B cell (primary cell): ENCODE measurements around the gene TENM4. TPM values are rescaled to one million over a fixed set of nuclear protein-coding genes. Genes with fewer than 3 reads are reported as not detected.

Experiments
- ATAC-seq: fragments of 200-7000 bp; cut with Tn5 transposase; one replicate; pipeline ENCODE4 v1.10.0; 2021; ENCODE audit warnings: low read depth, mild to moderate bottlenecking, moderate number of reproducible peaks, moderate library complexity
- CTCF ChIA-PET: fragments of 350-600 bp; sonication (Branson Sonifier 250); formaldehyde crosslinking; loops from one replicate; lab custom pipeline; 2021; ENCODE audit warnings: antibody characterized with exemption, inconsistent platforms; lab: Charles Lee
- POLR2A ChIA-PET: fragments of 350-600 bp; sonication (Branson Sonifier 250); formaldehyde crosslinking; loops from one replicate; lab custom pipeline; 2021; ENCODE audit warnings: antibody characterized with exemption; lab: Charles Lee
- DNase-seq: peaks from one replicate; pipeline ENCODE4 v3.0.0; 2013
- H2AFZ ChIP-seq: 2 replicates; pipeline ENCODE4 v1.6.1; 2012; ENCODE audit warnings: mild to moderate bottlenecking, low read depth, low read length; ENCODE audit not compliant: insufficient read depth, poor library complexity, severe bottlenecking
- H3K27ac ChIP-seq, 2 donors: 1 replicate in 1 of 2; 2 replicates in 1 of 2; pipeline ENCODE4 v1.5.1; 2012 to 2013; ENCODE audit warnings: low read length in 2 of 2, mild to moderate bottlenecking in 2 of 2, moderate library complexity in 1 of 2
- H3K27me3 ChIP-seq, 4 experiments: fragments of 200-600 bp in 1 of 4; sonication (generic) in 1 of 4; replicated peaks in 1 of 4; 1 replicate in 2 of 4; 2 replicates in 2 of 4; pipeline versions ENCODE4 v1.6.1 to v1.7.0; 2013 to 2016; ENCODE audit warnings: low read length in 3 of 4, mild to moderate bottlenecking in 2 of 4, mixed read lengths in 1 of 4, moderate library complexity in 1 of 4; ENCODE audit not compliant: insufficient read depth in 4 of 4, control insufficient read depth in 3 of 4; ENCODE audit errors: control extremely low read depth in 1 of 4
- H3K36me3 ChIP-seq, 2 experiments: replicated peaks in 1 of 2; 1 replicate in 1 of 2; 2 replicates in 1 of 2; pipeline versions ENCODE4 v1.6.1 to v1.7.1; 2013; ENCODE audit warnings: low read length in 1 of 2; ENCODE audit not compliant: insufficient read depth in 2 of 2, control insufficient read depth in 1 of 2; ENCODE audit errors: control extremely low read depth in 1 of 2, extremely low read depth in 1 of 2
- H3K4me1 ChIP-seq, 2 donors: fragments of 200-600 bp in 1 of 2; sonication (generic) in 1 of 2; 1 replicate in 1 of 2; 2 replicates in 1 of 2; pipeline versions ENCODE4 v1.5.1 to v1.6.1; 2013 to 2017; ENCODE audit warnings: low read length in 2 of 2; ENCODE audit not compliant: control insufficient read depth in 2 of 2, insufficient read depth in 2 of 2
- H3K4me2 ChIP-seq: replicated peaks from 2 replicates; pipeline ENCODE3; 2012; ENCODE audit warnings: mild to moderate bottlenecking, low read depth, low read length; ENCODE audit not compliant: poor library complexity, severe bottlenecking
- H3K4me3 ChIP-seq, 5 experiments: fragments of 200-600 bp in 1 of 5; sonication (generic) in 1 of 5; 1 replicate in 3 of 5; 2 replicates in 2 of 5; pipeline versions ENCODE4 v1.5.1 to v1.7.0; 2011 to 2016; ENCODE audit warnings: low read length in 4 of 5, mild to moderate bottlenecking in 4 of 5, low read depth in 2 of 5, control low read depth in 1 of 5, moderate library complexity in 1 of 5; ENCODE audit not compliant: insufficient read depth in 1 of 5; ENCODE audit errors: control extremely low read depth in 1 of 5, extremely low read depth in 1 of 5
- H3K79me2 ChIP-seq: fragments of 200-600 bp; sonication (generic); one replicate; pipeline ENCODE4 v1.6.0; 2016; ENCODE audit warnings: low read length; ENCODE audit not compliant: control insufficient read depth, insufficient read depth
- H3K9ac ChIP-seq: fragments of 200-600 bp; sonication (generic); 2 replicates; pipeline ENCODE4 v1.6.1; 2017; ENCODE audit warnings: mild to moderate bottlenecking, low read length, moderate library complexity
- H3K9me3 ChIP-seq, 3 donors: one replicate each; pipeline versions ENCODE4 v1.6.1 to v1.7.1; 2013; ENCODE audit warnings: low read length in 2 of 3; ENCODE audit not compliant: control insufficient read depth in 2 of 3, insufficient read depth in 1 of 3; ENCODE audit errors: control extremely low read depth in 1 of 3
- H4K20me1 ChIP-seq: 2 replicates; pipeline ENCODE4 v1.6.0; 2012; ENCODE audit warnings: mild to moderate bottlenecking, low read length; ENCODE audit not compliant: insufficient read depth, control insufficient read depth, poor library complexity, severe bottlenecking
- H3K27ac Mint-ChIP-seq: one replicate; pipeline ENCODE4 v1.8.0; 2021; ENCODE audit warnings: mixed read lengths
- H3K27me3 Mint-ChIP-seq: one replicate; pipeline ENCODE4 v1.8.0; 2021; ENCODE audit warnings: mixed read lengths
- H3K4me1 Mint-ChIP-seq: one replicate; pipeline ENCODE4 v1.8.0; 2021; ENCODE audit warnings: mixed read lengths
- H3K4me3 Mint-ChIP-seq: one replicate; pipeline ENCODE4 v1.8.0; 2021; ENCODE audit warnings: mixed read lengths
- H3K9me3 Mint-ChIP-seq: one replicate; pipeline ENCODE4 v1.8.0; 2022; ENCODE audit warnings: mixed read lengths; ENCODE audit not compliant: insufficient read depth
- EZH2 ChIP-seq: IDR thresholded peaks from 2 replicates; pipeline ENCODE4 v1.6.1; 2012; ENCODE audit warnings: borderline replicate concordance, low read depth, mild to moderate bottlenecking, moderate library complexity, low read length; ENCODE audit not compliant: insufficient read depth, poor library complexity, severe bottlenecking
- WGBS: methylation state at CpG from one replicate; pipeline ENCODE4 v1.1.5; 2013; ENCODE audit warnings: missing lambda C conversion rate; ENCODE audit not compliant: insufficient coverage; 5-methylcytosine and 5-hydroxymethylcytosine counted together
- intact Hi-C: fragments of 100-400 bp; cut with micrococcal nuclease; formaldehyde crosslinking; loops from one replicate; pipeline ENCODE4 v1.10.0; 2022
- polyA plus RNA-seq: library from polyadenylated mRNA; depleted of rRNA; stranded (reverse); fragments of >200 nt; gene quantifications from 2 replicates; pipeline ENCODE4 v1.2.3, GENCODE V29; 2012
- total RNA-seq, 2 donors: library from RNA; stranded (reverse); fragments of 120-200 nt in 1 of 2; gene quantifications; 1 replicate in 1 of 2; 2 replicates in 1 of 2; pipeline versions ENCODE4 v1.2.3 to v1.2.4, GENCODE V29; 2013 to 2022
- TF ChIP-seq, protein P1 (sequence below): fragments of 200-600 bp; IDR thresholded peaks from one replicate; pipeline ENCODE4 v1.8.0; 2022; ENCODE audit warnings: antibody characterized with exemption, mild to moderate bottlenecking

Gene TENM4
- total and polyA plus RNA-seq, 2 donors (not counting 1 experiment from before 2014, with no cell fraction given) = 0.09 to 5.7 TPM

DNA sequence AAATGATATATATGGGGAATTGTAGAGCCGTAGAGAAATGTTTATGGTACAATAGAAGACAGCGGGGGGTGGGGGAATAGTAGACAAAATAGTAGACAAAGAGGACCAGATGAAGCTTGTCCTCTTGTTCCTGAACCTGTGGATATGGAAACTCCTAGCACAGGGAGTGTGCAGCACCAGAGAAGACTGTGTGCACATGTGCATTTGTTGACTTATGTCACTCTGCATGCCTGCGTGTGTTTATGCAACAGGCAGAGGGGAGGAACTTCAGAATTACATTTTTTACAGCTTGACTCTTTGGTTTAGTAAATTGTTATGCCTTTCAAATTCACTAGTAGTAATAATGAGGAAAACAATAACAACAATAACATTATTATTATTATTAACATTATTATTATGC is 36.0 kb downstream of the TENM4 start:
- Mint-ChIP-seq H3K4me3 (no peak overlapping the region), H3K4me1 (peaks cover 11% of the 10 kb centered on the region), H3K27me3 (peaks cover 7% of the 10 kb centered on the region), H3K9me3 (no peaks in the 10 kb centered on the region), H3K27ac (no peak overlapping the region)
- H3K9me3 ChIP-seq = no peaks in the 10 kb centered on the region
- intact Hi-C loops = no loop called here
- POLR2A ChIA-PET = no interaction called here
- no peak overlapping the region for H3K9ac ChIP-seq
- no peak for TF ChIP-seq EZH2
- TF ChIP-seq, protein P1, sequence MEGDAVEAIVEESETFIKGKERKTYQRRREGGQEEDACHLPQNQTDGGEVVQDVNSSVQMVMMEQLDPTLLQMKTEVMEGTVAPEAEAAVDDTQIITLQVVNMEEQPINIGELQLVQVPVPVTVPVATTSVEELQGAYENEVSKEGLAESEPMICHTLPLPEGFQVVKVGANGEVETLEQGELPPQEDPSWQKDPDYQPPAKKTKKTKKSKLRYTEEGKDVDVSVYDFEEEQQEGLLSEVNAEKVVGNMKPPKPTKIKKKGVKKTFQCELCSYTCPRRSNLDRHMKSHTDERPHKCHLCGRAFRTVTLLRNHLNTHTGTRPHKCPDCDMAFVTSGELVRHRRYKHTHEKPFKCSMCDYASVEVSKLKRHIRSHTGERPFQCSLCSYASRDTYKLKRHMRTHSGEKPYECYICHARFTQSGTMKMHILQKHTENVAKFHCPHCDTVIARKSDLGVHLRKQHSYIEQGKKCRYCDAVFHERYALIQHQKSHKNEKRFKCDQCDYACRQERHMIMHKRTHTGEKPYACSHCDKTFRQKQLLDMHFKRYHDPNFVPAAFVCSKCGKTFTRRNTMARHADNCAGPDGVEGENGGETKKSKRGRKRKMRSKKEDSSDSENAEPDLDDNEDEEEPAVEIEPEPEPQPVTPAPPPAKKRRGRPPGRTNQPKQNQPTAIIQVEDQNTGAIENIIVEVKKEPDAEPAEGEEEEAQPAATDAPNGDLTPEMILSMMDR = no peak
- no peak overlapping the region for H3K4me3 ChIP-seq
- no peak overlapping the region for H3K4me2 ChIP-seq
- CTCF ChIA-PET = interaction anchor here (1.2 to 1.6 kb wide), 3 partner anchors 34 to 88 kb away, joined by 3 to 4 read pairs (median 3); partner anchors contain the start of gene TENM4
- H3K27ac ChIP-seq = no peak overlapping the region
- no peak for ATAC-seq
- peaks cover 11 to 12% of the 10 kb centered on the region in 2 donors for H3K4me1 ChIP-seq
- H3K36me3 ChIP-seq = no peaks in the 10 kb centered on the region
- DNase-seq = no peak
- H3K79me2 ChIP-seq = no peaks in the 10 kb centered on the region
- H3K27me3 ChIP-seq = peaks cover 0 to 6% (median 0%) of the 10 kb centered on the region in 4 experiments
- H4K20me1 ChIP-seq = no peaks in the 10 kb centered on the region
- H2AFZ ChIP-seq = no peak overlapping the region
- 70% methylated on average over 2 of the region's 3 CpGs for WGBS

DNA sequence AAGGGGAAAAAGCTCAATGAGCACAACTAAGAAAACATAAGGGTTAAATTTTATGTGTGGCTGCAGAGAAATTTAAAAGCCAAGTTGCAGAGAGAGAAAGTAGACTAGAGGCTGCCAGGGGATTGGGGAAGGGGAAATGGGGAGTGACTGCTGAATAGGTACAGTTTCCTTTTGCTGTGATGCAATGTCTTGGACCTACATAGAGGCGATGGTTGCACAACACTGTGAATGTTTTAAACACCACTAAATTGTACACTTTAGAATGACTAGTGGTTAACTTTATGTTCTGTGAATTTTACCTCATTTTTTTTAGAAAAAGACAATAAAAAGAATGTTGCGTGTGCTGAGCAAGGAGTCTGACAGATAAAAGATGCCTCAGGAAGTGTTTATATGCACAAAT is 36.5 kb downstream of the TENM4 start:
- Histone ChIP-seq H3K9me3 (no peaks in the 10 kb centered on the region), H3K4me3 (no peak overlapping the region), H3K79me2 (no peaks in the 10 kb centered on the region), H3K9ac (no peak overlapping the region), H3K27me3 (peaks cover 0 to 6% (median 0%) of the 10 kb centered on the region in 4 experiments), H4K20me1 (no peaks in the 10 kb centered on the region), H3K27ac (no peak overlapping the region), H3K4me1 (peaks cover 11 to 12% of the 10 kb centered on the region in 2 donors), H2AFZ (no peak overlapping the region), H3K36me3 (no peaks in the 10 kb centered on the region), H3K4me2 (no peak overlapping the region)
- intact Hi-C loops = no loop called here
- ATAC-seq (no peak), DNase-seq (no peak)
- Mint-ChIP-seq H3K9me3 (no peaks in the 10 kb centered on the region), H3K27ac (no peak overlapping the region), H3K4me1 (peaks cover 11% of the 10 kb centered on the region), H3K27me3 (peaks cover 7% of the 10 kb centered on the region), H3K4me3 (no peak overlapping the region)
- TF ChIP-seq, protein P1 = no peak
- no peak for TF ChIP-seq EZH2
- ChIA-PET CTCF (interaction anchor here (0.8 to 1.6 kb wide), 4 partner anchors 25 to 89 kb away, joined by 3 to 4 read pairs (median 4); partner anchors contain the start of gene TENM4), POLR2A (no interaction called here)
- WGBS = no CpG with 5 or more reads among the region's 2 CpGs
